Lower lobe of right lung (tissue), 2 donors: ENCODE measurements around the gene WFS1. TPM values are rescaled to one million over a fixed set of nuclear protein-coding genes. Genes with fewer than 3 reads are reported as not detected.
A peak's percentile ranks its signal among the peaks of the same experiment; 100 is the strongest.

Experiments
- ATAC-seq, 2 donors: fragments of 200-7000 bp; cut with Tn5 transposase; one replicate each; pipeline ENCODE4 v1.9.1; 2020 to 2022; ENCODE audit warnings: mild to moderate bottlenecking in 2 of 2, moderate library complexity in 2 of 2
- DNase-seq: peaks from one replicate; pipeline ENCODE4 v3.0.0-alpha.2; 2020
- H3K27ac ChIP-seq: fragments of 200-600 bp; one replicate; pipeline ENCODE4 v1.8.0; 2022
- H3K27me3 ChIP-seq: fragments of 200-600 bp; one replicate; pipeline ENCODE4 v1.8.0; 2022; ENCODE audit warnings: low read depth
- H3K36me3 ChIP-seq: fragments of 200-600 bp; one replicate; pipeline ENCODE4 v1.8.0; 2022; ENCODE audit warnings: mild to moderate bottlenecking
- H3K4me1 ChIP-seq: fragments of 200-600 bp; one replicate; pipeline ENCODE4 v1.8.0; 2022
- H3K4me3 ChIP-seq: fragments of 200-600 bp; one replicate; pipeline ENCODE4 v1.8.0; 2022; ENCODE audit warnings: mild to moderate bottlenecking
- H3K9me3 ChIP-seq: fragments of 200-600 bp; one replicate; pipeline ENCODE4 v1.8.0; 2022
- intact Hi-C: fragments of 100-400 bp; cut with DNase I; formaldehyde crosslinking; loops from one replicate; pipeline ENCODE4 v1.11.0; 2022
- total RNA-seq: library from RNA; stranded (reverse); fragmentation: NEBNext Ultra II Directional; extraction: Animal tissue kit (Norgen Biotek cat#: 25700); gene quantifications from one replicate; pipeline ENCODE4 v1.2.1, GENCODE V29; 2021
- TF ChIP-seq, protein P1 (sequence below): fragments of 200-600 bp; IDR thresholded peaks from one replicate; pipeline ENCODE4 v1.8.0; 2022; ENCODE audit warnings: antibody characterized with exemption, mild to moderate bottlenecking
- donor health status: DM: no; HTN: yes; CAD: no; lungs with severe emphysema.

Gene WFS1
- total RNA-seq, 1 donor from 2014 or later, result 70.3 TPM

DNA sequence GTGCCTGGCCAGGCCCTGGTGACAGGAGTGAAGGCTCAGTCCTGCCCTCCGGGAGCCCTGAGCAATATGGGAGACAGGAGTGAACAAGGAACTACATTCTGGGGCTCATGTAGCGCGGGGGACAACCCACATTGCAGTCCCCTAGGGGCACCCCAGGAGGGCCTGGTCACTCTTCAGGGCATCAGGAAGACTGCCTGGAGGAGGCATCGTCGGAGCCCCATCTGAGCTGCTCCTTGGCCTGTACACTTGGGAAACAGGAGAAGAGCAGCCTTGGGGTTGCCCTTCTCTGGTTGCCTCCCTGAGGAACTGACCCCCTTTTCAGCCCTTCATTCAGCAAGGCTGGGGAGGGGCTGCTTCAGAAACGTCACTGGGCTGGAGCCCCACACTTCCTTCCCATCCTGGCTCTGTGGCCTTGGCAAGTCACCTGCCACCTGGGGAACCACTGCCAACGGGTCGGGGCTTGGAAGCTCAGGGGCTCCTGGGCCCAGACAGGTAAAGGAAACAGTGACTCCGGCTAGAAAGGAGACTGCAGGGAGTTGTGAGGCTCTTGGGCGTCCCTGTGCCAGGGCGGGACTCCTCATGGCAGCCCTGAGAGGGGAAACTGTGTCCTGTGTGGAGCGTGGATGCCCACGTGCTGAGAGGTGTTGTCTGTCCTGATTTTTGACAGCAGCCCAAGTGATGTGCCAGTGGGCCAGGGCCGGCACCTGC lies 10.1 kb downstream of the WFS1 start:
- intact Hi-C loops, result no loop called here
- Histone ChIP-seq H3K27ac (peak overlapping the region; percentile 57), H3K4me1 (peaks cover 83% of the 10 kb centered on the region)

DNA sequence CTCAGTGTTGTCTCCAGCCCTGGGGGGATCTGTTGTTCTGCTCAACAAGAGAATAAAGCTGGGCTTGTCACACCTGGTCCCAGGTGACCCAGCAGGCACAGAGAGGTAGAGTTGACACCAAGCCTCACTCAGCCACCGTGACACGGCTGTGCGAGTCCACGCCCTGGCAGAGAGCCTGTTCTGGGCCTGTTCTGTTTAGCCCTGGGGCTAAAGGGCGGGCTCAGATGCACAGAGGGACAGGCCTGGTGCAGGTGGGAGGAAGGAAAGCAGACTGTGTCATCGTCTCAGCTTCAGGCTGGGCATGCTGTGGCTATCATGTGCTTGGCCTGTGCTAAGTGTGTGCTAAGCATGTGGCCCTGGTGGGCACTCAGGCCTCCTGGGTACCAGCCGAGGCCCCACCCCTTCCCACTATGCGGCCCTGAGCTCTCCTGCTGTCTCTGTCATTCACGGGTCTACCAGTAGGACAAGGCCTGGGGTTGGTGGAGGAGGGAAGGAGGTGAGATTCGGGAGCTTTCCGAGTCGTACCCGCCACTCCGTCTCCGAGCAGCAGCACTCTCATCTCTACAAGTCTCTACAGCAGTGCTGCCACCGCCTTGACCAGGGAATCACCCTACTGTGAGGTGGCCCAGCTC lies 10.8 kb downstream of the WFS1 start:
- TF ChIP-seq, protein P1, sequence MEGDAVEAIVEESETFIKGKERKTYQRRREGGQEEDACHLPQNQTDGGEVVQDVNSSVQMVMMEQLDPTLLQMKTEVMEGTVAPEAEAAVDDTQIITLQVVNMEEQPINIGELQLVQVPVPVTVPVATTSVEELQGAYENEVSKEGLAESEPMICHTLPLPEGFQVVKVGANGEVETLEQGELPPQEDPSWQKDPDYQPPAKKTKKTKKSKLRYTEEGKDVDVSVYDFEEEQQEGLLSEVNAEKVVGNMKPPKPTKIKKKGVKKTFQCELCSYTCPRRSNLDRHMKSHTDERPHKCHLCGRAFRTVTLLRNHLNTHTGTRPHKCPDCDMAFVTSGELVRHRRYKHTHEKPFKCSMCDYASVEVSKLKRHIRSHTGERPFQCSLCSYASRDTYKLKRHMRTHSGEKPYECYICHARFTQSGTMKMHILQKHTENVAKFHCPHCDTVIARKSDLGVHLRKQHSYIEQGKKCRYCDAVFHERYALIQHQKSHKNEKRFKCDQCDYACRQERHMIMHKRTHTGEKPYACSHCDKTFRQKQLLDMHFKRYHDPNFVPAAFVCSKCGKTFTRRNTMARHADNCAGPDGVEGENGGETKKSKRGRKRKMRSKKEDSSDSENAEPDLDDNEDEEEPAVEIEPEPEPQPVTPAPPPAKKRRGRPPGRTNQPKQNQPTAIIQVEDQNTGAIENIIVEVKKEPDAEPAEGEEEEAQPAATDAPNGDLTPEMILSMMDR, result no peak
- no peak overlapping the region for H3K4me3 ChIP-seq
- H3K4me1 ChIP-seq, result peaks cover 76% of the 10 kb centered on the region
- peak overlapping the region; percentile 76 for H3K27ac ChIP-seq
- peaks cover 28% of the 10 kb centered on the region for H3K36me3 ChIP-seq
- ATAC-seq, result no peak
- intact Hi-C loops, result no loop called here
- no peak for DNase-seq
- H3K9me3 ChIP-seq, result no peaks in the 10 kb centered on the region
- no peaks in the 10 kb centered on the region for H3K27me3 ChIP-seq

More for the DNA sequence above, 10.1 kb downstream of the WFS1 start:
- H3K36me3 ChIP-seq, result peaks cover 27% of the 10 kb centered on the region
- TF ChIP-seq, protein P1, result no peak
- ATAC-seq (no peak), DNase-seq (no peak)
- H3K27me3 ChIP-seq, result no peaks in the 10 kb centered on the region
- no peak overlapping the region for H3K4me3 ChIP-seq
- no peaks in the 10 kb centered on the region for H3K9me3 ChIP-seq

DNA sequence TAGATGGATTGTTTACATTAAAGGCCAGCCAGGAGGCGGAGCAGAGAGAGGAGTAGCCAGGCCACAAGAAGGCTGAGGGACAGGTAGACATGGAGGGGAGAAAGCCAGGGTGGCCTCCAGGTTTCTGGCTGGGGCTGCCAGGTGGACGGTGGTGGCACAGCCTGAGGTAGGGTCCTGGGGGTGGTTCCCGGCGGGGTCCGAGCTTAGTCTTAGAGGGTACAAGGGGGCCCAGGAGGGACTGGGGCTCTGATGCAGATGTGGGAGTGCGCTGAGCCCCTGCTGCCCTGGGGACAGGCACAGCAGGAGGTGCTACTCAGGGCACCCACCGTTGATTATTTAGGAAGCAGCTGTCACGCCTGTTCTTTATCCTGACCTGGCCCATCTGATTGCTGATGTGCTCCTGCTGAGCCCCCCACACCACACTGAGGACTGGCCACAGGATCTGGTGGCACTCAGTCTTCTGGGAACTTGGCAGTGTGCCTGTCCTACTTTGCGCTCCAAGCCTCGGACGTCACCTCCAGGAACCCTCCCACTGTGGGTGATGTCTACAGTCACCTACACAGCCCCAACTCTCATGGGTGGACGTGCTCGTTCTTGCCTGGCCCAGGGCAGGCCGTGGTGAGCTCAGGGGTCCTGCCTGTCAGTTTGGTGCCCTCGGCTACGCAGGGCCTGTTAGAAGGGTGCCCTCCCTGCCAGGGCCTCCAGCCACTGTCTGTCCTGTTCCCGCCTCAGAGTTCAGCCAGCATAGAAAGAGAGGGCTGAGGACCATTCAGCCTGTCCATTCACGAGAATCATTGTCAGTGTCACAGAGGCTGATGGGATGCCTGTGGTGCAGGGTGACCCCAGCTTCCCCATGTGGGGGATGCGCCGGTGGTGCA lies 12.0 kb downstream of the WFS1 start:
- intact Hi-C loops, result no loop called here
- Histone ChIP-seq H3K4me1 (peaks cover 64% of the 10 kb centered on the region), H3K4me3 (no peak overlapping the region), H3K27ac (peak overlapping the region; percentile 76), H3K9me3 (no peaks in the 10 kb centered on the region), H3K36me3 (peaks cover 38% of the 10 kb centered on the region), H3K27me3 (no peaks in the 10 kb centered on the region)
- DNase-seq (no peak), ATAC-seq (peak; percentile 61 to 82)
- TF ChIP-seq, protein P1, result no peak

DNA sequence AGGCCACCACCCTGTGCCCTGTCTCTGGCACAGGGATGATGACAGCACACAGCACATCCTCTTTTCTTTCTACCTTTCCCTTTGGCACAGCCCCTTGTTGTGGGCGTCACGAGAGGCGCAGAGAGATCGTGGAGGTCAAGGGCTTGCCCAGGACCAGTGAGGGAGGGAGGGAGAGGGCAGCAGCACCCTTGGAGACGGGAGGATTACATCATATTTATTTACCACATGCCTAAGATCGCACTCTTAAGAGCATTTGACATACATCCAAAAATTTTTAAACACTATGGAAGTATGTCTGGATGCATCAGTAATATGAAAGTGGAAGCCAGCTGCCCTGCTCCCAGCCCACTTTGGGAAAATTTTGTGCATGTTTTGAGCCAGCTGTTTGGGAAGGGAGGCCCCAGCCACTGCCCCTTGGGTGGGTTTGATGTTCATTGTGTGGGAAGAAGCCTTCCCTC lies 12.7 kb downstream of the WFS1 start:
- peak overlapping the region; percentile 76 for H3K27ac ChIP-seq
- DNase-seq (no peak), ATAC-seq (peak; percentile 80 to 89)
- TF ChIP-seq, protein P1, result no peak
- H3K27me3 ChIP-seq, result no peaks in the 10 kb centered on the region
- intact Hi-C loops, result no loop called here
- peaks cover 45% of the 10 kb centered on the region for H3K36me3 ChIP-seq
- no peak overlapping the region for H3K4me3 ChIP-seq
- peaks cover 57% of the 10 kb centered on the region for H3K4me1 ChIP-seq
- H3K9me3 ChIP-seq, result no peaks in the 10 kb centered on the region

DNA sequence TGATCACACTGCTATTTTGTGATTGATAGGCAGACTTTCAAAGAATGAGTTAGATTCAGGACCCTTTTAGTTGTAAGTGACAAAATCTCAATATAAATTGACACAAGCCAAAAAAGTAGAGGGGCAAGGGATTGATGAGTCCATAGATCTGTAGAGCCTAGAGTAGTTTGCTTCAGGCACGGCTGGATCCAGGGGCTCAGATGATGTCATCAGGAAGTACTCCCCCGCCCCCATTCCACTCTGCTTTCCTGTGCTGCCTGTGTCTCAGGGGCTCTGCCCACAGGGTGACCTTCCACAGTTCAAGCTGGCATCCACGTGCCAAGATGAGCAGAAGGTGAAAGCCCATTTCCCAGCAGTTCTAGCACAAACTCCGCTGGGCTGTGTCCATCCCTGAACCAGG lies 13.6 kb downstream of the WFS1 start:
- peaks cover 48% of the 10 kb centered on the region for H3K4me1 ChIP-seq
- H3K4me3 ChIP-seq, result no peak overlapping the region
- H3K36me3 ChIP-seq, result peaks cover 46% of the 10 kb centered on the region
- no peaks in the 10 kb centered on the region for H3K9me3 ChIP-seq
- H3K27me3 ChIP-seq, result no peaks in the 10 kb centered on the region
- intact Hi-C loops, result no loop called here
- ATAC-seq, result no peak
- H3K27ac ChIP-seq, result no peak overlapping the region
- TF ChIP-seq, protein P1, result no peak
- DNase-seq, result no peak
